Mesothelial cell of epicardium (in vitro differentiated cells): ENCODE measurements around the gene IL1RAPL2. TPM values are rescaled to one million over a fixed set of nuclear protein-coding genes. Genes with fewer than 3 reads are reported as not detected.

ENCODE experiments used
- DNase-seq, 2 experiments: peaks; one replicate each; pipeline ENCODE4 v3.0.0; 2021; ENCODE audit warnings: low spot score in 2 of 2; ENCODE audit not compliant: unreplicated experiment in 2 of 2
- H3K27ac Mint-ChIP-seq: 2 replicates; pipeline ENCODE4 v1.8.0; 2021; ENCODE audit warnings: mixed read lengths
- H3K27me3 Mint-ChIP-seq: 2 replicates; pipeline ENCODE4 v1.8.0; 2021; ENCODE audit warnings: low read depth, mixed read lengths
- H3K36me3 Mint-ChIP-seq: 2 replicates; pipeline ENCODE4 v1.8.0; 2021; ENCODE audit warnings: mixed read lengths
- H3K4me1 Mint-ChIP-seq: 2 replicates; pipeline ENCODE4 v1.8.0; 2021; ENCODE audit warnings: mixed read lengths
- H3K4me3 Mint-ChIP-seq: 2 replicates; pipeline ENCODE4 v1.8.0; 2021; ENCODE audit warnings: mild to moderate bottlenecking, moderate library complexity, mixed read lengths
- H3K9me3 Mint-ChIP-seq: 2 replicates; pipeline ENCODE4 v1.8.0; 2021; ENCODE audit warnings: mixed read lengths
- CTCF ChIP-seq: fragments of 200-600 bp; sonication (generic); IDR thresholded peaks from one replicate; pipeline ENCODE4 v1.5.0; 2021; ENCODE audit warnings: antibody characterized with exemption; ENCODE audit not compliant: unreplicated experiment
- total RNA-seq: library from RNA; stranded (reverse); gene quantifications from 3 replicates; pipeline ENCODE4 v1.2.1, GENCODE V29; 2021

IL1RAPL2 gene
- total RNA-seq, 1 donor from 2014 or later: 0.92 TPM

- no peak for TF ChIP-seq CTCF
- Mint-ChIP-seq H3K36me3 (no peaks in the 10 kb centered on the region), H3K27ac (no peak overlapping the region), H3K4me1 (no peaks in the 10 kb centered on the region), H3K9me3 (peaks cover 26% of the 10 kb centered on the region), H3K4me3 (no peak overlapping the region), H3K27me3 (no peaks in the 10 kb centered on the region)
- no peak for DNase-seq
Observed at GRCh38 chrX:105052926-105053325, 486.9 kb downstream of the IL1RAPL2 start.

DNA sequence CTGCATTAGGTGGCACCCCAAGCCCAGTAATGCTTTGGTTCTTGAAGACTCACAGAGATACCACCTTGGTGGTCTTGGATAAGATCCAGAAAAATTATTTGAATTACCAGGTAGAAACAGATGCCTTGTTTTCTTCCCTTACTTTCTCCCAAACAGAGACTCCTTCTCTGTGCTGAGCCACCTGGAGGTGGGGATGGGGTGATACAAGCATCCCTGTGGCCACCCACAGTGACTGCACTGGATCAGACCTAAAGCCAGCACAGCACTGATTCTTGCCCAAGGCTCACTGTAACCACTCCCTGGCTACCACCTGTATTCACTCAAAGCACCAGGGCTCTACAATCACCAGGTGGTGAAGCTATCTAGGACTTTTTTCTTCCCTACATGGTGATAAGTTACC lies 497.7 kb downstream of the IL1RAPL2 start:
- Mint-ChIP-seq H3K4me3 (no peak overlapping the region), H3K27me3 (peaks cover 14% of the 10 kb centered on the region), H3K27ac (no peak overlapping the region), H3K36me3 (no peaks in the 10 kb centered on the region), H3K4me1 (no peaks in the 10 kb centered on the region), H3K9me3 (peaks cover 42% of the 10 kb centered on the region)
- DNase-seq: no peak
- TF ChIP-seq CTCF: no peak

DNA sequence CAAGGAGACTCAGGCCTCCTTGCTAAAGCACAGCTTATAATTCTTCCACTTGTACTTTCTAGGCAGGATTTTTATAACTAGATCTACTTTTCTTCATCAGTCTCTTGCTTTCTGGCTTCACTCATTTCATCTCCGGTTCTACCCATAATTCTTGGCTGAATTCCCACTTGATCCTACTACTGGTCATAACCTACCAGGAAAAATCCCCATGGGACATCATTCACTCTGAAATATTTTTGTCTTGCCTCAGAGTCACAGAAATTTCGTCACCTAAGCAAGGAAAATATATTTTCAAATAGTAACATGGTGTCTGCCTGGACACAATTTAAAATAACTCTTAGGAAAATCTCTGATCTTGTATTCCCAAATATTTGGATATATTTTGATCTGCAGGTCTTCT lies 532.2 kb downstream of the IL1RAPL2 start:
- no peak for TF ChIP-seq CTCF
- H3K4me1 Mint-ChIP-seq: no peaks in the 10 kb centered on the region
- no peak overlapping the region for H3K4me3 Mint-ChIP-seq
- no peaks in the 10 kb centered on the region for H3K36me3 Mint-ChIP-seq
- DNase-seq: no peak
- H3K27ac Mint-ChIP-seq: no peak overlapping the region
- no peaks in the 10 kb centered on the region for H3K27me3 Mint-ChIP-seq
- peaks cover 28% of the 10 kb centered on the region for H3K9me3 Mint-ChIP-seq

DNA sequence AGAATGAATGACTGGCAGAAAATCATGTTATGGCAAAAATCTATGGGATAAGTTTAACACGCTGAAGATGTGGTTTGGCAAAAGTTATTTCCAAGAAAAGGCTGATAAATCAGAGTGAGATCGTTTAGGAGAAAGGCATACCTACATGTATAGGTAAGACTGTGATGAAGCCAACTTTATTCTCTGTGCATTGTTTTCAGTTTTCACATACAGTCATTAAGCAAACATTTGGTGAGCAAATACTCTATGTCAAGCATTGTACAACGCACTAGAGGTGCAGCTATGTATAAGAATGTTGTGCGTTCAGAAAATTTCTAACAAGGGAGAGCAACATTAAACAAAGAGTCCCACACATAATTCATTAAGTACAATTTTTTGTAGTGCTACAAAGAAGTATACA lies 532.8 kb downstream of the IL1RAPL2 start:
- no peak for TF ChIP-seq CTCF
- Mint-ChIP-seq H3K27ac (no peak overlapping the region), H3K4me3 (no peak overlapping the region)

DNA sequence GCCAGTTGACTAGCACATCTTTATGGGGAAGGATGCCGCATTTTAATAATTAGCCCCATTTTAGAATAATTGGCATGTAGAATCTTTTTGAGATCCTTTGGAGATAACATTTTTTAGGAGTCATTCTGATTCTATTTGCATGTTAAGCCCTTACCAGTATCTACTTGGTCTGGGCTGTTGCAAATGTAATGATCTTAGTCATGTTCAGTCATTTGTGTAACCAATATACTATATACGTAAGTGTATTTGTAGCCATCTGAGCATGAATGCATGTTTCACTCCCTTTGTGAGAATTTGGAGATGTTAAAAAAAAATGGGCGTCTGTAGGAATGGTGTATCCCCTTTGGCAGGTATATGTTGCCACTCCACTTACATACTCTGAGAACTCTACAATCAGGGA lies 535.4 kb downstream of the IL1RAPL2 start:
- no peak for TF ChIP-seq CTCF
- Mint-ChIP-seq H3K27ac (no peak overlapping the region), H3K27me3 (no peaks in the 10 kb centered on the region), H3K9me3 (peaks cover 36% of the 10 kb centered on the region), H3K36me3 (no peaks in the 10 kb centered on the region), H3K4me3 (no peak overlapping the region), H3K4me1 (no peaks in the 10 kb centered on the region)
- no peak for DNase-seq

More for the DNA sequence above, 532.8 kb downstream of the IL1RAPL2 start:
- Mint-ChIP-seq H3K9me3 (peaks cover 29% of the 10 kb centered on the region), H3K4me1 (no peaks in the 10 kb centered on the region), H3K36me3 (no peaks in the 10 kb centered on the region), H3K27me3 (no peaks in the 10 kb centered on the region)
- no peak for DNase-seq

- Mint-ChIP-seq H3K4me3 (no peak overlapping the region), H3K27me3 (no peaks in the 10 kb centered on the region), H3K36me3 (no peaks in the 10 kb centered on the region), H3K27ac (no peak overlapping the region), H3K4me1 (peaks cover 3% of the 10 kb centered on the region), H3K9me3 (peaks cover 30% of the 10 kb centered on the region)
- no peak for DNase-seq
- no peak for TF ChIP-seq CTCF
Observed at GRCh38 chrX:105109936-105110335, 543.9 kb downstream of the IL1RAPL2 start.
